Stimulated activated naive CD4-positive, alpha-beta T cell (primary cell): ENCODE data around the gene CLINT1.
A peak's percentile ranks its signal among the peaks of the same experiment; 100 is the strongest.

Source experiments
- DNase-seq, 6 experiments: peaks; one replicate each; lab custom pipeline; 2025; lab: John Stamatoyannopoulos, UW

CLINT1 gene

DNA sequence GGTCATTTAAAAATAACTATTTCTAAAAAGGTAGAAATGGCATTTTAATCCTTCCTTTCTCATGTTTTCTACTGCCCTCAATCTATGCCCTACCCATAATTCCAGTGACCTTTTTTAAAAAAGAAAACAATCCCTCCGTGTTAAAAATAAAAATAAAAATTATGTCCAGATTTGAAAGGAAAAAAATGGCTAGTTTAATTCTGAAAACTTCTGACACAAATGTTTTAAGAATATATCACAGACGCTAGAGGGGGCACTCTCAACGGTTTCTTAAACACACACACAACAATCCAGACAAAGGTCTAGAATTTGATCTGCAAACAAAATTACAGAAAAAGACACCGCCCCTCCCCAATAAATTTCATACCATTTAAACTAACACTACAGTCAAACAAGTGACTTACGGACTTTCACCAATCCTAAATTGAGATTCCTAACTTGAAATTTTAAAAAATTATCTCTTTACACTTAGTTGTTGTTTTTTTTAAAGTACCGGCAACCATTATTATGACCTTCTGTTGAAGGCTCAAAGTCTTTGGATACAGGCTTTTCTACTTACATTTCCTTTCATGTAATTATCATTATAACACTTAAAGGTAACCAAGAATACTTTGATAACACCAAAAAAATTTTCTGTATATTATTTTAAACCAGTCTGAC lies 38.2 kb downstream of the CLINT1 start:
- DNase-seq, result peak in 2 of 6 experiments; percentile 22 to 35

DNA sequence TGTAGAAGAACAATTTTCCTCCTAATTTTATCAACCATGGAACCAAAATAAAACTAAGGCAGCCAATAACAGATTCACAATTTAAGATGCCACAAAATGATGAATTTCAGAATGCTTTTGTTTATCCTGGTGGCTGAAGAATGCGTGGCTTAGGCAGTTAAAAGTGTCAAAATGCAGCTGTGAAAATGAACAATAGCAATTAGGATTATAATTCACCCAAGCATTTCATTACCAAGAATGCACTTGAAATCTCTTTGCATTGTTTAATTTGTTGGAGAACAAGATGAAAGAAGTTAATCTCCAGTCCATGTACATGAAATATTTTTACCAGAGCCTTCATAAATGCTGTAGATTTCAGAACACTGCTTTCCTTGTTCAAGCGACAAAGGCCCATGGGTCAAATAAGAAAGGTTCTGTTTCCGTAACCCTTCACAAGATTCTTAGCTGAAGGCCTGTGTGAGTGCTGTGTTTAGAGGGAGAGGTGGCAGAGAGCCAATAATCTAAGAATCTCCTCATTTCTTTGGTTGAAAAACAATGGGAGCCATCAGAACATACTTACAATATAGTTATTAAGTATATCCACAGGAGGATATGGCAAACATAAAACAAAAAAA lies 39.3 kb downstream of the CLINT1 start:
- DNase-seq, result no peak

DNA sequence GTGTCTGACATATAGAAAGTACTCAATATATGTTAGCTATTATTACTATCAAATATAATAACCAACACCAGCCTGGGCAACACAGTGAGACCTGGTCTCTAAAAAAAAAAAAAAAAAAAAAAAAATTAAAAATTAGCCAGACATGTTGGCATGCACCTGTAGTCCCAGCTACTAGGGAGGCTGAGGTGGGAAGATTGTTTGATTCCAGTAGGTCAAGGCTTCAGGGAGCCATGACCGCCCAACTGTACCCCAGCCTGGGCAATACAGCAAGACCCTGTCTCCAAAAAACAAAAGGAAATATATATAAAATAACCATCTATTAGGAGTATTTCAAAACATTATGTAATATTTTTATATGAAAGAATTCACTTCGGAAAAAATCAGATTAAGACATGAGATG lies 40.6 kb downstream of the CLINT1 start:
- DNase-seq, result no peak

DNA sequence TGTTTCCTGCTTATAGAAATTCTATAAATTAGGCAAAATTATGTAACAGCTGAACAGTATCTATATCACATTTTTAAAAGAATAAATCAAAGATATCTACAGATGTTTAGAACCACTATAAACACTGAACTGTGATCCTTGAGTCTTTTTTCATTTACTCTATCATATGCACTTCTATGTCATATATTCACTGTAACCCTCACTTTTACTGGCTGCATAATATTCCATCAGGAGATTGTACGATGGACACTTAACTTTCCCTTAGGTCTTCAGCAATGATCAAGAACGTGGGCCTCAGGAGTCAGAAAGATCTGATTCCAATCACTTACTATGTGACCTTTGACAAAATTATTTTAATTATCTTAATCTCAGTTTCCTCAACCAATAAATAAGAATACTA lies 41.0 kb downstream of the CLINT1 start:
- DNase-seq, result no peak

DNA sequence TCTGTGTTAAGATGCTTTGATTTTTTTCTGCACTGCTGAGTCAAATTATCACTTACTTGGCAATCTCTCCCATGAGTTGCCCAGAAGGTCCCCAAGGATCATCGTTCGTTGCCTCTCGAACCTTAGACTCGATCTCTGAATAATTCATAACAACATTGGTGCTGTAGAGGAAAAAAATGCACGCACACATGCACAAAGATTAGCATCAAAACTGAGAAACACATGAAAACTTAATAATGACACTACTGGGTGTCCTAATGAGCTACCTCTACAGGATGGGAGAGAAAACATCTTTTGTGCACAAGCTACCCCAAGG lies 41.6 kb downstream of the CLINT1 start:
- DNase-seq, result no peak

DNA sequence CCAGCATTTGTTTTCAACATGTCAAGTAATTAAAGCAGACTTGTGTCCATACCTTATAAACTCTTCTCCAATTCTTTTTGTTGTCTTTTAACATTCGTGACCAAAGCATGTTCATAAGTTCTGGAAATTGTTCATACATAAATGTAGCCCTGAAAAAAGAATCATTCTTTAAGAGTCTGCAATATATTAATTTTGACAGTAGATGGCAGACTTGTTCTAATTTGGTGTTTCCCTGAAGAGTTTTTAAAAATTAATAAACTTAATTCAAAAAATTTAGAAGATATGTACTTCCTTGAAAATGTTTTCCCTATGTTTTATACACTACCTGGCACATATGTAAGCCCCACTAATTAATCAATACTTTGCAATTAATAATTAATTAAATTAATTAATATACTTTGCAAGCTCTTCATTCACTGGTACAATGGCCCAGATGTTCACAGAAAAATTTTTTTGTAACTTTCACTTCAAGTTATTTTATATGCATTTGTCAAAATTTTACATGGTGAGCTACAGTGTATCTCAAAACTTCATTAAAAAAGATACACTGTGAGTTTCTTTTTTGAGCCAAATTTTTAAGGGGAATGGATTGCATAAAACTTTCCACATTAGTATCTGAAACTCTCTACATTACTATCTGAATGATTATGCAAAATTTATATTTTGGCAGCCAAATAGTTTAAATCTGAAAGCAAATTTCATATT lies 42.1 kb downstream of the CLINT1 start:
- DNase-seq, result peak in 2 of 6 experiments; percentile 34

DNA sequence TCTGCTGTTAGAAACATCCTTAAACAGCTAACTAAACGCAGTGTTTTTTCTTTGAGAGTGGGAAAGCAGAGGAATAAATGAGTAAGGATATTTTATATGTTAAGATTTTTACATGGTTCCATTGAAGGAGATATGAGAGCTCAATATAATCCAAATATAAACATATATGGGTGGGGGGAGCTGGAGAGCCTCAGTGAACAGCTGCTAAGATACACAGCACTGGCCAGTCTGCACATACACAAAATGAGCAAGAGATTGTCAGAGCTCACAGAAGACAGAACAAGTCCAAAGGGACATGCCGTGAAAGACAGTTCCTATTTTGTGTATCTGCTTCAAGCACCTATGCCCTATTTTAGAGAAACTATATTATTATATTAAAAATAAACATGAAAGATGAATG lies 46.9 kb downstream of the CLINT1 start:
- no peak for DNase-seq

DNA sequence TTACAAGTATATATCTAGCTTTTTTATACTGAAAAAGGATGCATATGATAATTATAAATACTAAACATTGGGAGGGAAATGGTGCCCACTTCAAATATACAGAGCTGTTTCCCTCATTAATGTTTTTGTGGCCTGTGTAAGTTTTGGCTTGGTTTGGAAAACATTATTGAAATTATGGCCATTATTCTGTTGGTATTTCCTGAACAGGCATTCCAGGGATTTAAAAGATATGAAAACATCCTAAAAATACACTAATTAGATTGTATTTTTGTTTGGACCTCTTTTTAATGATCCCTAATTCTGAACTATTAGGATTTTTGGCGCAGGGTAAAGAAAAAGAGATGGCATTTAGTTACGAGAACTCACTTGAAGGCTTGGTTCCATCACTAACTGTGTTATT lies 50.9 kb downstream of the CLINT1 start:
- no peak for DNase-seq

DNA sequence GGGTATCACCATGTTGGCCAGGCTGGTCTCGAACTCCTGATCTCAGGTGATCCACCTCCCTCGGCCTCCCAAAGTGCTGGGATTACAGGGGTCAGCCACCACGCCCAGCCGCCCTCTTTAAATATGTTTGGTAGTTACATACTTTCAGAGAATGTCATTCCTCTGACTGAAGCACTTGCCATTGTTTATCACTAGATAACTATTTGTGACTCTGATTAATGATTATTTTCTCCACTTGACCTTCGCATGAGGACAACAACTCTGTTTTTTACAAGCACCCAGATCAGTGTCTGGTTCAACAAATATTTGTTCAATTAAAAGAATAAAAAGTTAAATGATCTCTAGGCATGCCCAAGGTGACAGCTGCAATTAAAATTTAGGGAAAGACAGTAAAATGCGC lies 56.2 kb downstream of the CLINT1 start:
- no peak for DNase-seq

DNA sequence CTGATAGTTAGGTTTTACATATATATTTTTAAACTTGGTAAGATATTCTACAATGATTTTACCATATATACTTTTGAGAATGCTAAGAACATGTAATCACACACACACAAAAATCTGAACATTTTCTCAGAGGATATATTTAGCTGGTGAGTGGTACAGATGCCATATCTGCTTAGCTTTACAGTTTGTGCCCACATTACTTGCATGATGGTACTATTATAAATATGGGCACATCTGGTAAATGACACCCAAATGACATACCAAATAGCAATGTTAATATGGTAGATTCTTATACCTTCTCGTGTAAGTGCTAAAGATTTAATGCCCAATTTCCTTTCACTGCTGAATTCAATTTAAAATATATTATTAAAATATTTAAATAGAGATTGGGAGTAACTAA lies 58.8 kb downstream of the CLINT1 start:
- DNase-seq, result no peak

DNA sequence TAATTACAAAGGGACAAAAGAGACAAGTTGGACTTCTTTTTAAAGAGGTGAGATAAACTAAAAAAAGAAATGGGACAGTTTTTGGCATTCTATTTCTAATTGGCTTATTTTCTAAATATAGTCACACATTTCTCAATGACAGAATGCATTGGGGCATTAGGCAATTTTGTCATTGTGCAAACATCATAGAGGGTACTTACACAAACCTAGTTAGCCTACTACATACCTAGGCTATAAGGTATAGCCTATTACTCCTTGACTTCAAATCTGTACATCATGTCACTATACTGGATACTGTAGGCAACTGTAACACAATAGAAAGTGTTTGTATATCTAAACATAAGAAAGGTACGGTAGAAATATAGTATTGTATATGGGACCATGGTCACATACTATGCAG lies 59.4 kb downstream of the CLINT1 start:
- DNase-seq, result no peak

DNA sequence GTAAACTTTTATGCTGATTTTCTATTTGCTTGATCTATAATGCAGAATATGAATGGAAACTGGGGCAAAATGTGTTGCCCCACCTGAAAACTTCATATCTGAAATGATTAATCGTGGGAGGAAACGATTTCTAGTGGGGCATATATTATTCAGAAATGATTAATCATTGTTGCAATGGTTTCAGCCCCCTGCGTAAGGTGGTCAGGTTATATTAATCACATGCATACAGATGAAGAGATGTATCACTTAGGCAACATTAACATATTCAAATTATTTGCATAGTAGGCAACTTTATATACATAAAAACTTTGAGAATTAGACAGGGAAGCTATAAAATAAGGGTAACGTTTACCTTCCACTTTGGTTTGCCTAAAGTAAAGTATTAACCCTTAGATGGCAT lies 65.6 kb downstream of the CLINT1 start:
- no peak for DNase-seq

DNA sequence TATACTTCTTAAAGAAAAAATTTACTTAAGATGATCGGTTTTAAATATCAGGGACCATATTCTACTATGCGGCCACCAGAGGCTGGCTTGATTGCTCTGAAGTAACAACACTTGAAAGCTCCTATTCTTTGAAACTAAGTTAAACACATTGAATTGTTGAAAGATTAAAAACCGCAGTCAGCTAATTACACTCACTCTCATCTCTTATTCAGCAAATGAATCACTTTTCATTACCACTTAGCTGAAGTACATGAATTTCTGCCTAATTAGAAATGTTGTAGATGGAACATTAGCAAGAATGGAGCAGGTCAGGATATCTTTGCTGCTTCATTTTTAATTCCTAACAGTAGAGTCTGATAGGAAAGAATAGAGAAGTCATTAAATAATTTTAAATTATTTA lies 73.1 kb downstream of the CLINT1 start:
- no peak for DNase-seq

DNA sequence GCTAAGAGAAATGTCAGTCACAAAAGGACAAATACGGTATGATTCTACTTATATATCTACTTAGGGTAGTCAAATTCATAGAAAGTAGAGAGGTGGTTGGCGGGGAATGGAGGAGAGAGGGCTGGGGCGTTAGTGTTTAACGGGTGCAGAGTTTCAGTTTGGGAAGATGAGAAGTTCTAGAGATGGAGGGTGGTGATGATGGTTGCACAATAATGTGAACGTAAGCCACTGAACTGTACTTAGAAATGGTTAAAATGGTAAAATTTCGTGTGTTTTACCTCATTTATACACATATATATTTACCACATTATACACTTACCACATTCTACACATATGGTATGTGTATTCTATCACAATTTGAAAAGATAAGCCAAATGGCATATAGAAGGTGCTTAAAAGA lies 79.7 kb downstream of the CLINT1 start:
- DNase-seq, result no peak

DNA sequence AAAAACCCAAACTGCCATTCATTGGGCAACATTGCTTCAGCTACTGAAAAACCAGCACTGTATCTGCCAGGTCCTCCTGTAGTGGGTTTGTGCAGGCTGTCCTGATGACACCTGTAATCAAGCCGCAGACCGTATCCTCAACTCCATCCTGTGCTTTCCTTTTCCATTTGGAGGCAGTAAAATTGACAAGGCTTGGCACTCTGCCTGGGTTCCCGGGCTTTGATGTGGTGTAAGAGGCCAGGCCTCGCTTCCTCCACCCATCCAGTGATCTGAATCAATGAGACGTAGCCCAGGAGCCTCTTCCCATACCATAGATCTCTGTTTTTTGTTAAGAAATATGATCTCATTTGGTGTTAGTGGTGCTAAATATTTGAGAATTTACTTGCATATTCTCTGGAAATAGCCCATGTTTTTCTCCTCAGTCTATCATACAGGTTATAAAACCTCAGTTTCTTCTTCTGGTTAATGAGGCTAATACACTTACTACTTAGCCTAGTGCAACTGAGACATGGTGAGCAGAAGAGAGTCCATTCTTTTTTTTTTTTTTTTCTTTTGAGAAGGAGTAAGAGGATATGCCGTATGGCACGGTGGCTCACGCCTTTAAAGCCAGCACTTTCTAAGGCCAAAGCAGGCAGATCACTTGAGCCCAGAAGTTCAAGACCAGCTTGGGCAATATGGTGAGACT lies 80.7 kb downstream of the CLINT1 start:
- DNase-seq, result no peak

DNA sequence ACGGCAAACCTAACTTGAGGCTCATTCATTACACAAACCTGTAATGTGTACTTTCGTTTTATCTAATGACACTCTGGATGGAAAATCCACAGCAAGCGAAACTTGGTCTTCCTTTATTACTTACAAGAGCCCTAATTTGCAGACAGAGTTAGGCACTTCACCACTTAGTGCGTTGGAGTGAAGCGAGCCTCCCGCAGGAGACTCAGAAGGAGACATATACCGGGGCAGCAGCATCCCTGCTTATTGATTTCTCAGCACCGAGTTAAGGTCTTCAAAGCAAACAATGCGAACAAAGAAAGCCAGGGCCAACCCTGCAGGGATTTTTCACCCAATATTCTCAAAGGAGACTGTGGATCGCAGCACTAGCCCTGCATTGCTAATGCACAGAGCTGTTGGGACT lies 86.8 kb downstream of the CLINT1 start:
- DNase-seq, result no peak

DNA sequence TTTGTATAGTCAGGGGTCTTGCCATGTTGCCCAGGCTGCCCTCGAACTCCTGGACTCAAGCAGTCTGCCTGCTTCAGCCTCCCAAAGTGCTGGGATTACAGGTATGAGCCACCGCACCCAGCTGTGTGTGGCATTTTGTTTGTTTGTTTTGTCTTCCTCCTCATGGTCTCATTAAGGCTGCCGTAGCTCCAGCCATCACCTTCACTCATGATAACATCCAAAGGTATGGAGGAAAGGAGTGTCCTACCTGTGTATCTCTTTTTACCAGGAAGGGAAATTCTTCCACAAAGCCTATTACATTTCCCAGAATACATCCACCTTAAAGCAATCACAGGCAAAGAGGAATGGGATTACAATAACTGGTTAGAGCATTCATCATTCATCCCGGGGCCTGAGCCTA lies 88.3 kb downstream of the CLINT1 start:
- no peak for DNase-seq

DNA sequence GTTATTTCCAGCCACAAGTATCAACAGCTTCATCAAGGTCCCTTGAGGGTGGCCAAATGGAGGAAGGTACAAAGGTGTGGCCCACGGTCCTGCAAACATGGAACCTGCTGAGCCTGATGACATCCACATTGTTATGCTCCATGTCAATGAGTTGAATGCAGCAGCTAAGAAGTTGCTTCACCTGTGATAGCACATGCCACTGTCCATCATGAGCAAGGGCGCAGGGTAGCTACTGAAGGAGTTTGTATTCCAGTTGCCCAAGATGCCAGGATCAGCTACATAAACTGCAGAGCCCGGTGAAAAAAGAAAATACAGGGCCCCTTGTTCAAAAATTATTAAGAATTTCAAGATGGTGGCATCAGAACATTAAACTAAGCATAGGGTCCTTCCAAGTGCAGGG lies 91.3 kb downstream of the CLINT1 start:
- DNase-seq, result no peak

DNA sequence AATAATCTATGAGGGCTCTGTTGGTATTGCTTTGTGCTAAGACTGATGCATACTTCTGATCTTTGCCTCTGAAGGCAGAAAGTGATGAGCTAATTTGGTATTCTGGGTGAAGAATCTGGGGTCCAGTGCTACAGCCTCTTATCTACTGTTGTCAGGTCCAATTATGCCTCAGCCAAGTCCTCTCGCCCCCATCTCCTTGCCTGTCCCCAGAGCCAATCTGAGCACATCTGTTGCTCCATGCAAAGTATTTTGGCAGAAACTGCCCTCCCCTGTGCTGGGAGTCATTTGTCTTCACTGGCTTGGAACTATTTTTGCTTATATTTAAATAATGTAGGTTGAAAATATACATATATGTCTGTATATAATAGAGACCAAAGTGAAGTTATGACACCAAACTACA lies 92.0 kb downstream of the CLINT1 start:
- DNase-seq, result no peak

DNA sequence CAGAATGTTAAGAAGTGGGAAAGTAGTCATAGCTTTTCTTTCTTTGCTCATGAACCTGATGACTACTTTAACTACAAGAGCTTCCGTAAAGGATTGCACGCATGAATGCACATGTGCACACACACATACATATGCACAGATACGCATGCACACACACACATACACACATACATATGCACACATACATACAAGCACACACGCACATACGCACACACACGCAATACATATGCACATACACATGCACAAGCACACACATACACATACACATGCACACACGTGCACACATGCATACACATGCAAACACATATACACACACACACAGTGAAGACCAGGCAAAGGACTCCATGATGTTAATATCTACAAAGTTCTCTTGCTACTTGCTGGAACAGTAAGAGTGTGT lies 92.5 kb downstream of the CLINT1 start:
- no peak for DNase-seq

DNA sequence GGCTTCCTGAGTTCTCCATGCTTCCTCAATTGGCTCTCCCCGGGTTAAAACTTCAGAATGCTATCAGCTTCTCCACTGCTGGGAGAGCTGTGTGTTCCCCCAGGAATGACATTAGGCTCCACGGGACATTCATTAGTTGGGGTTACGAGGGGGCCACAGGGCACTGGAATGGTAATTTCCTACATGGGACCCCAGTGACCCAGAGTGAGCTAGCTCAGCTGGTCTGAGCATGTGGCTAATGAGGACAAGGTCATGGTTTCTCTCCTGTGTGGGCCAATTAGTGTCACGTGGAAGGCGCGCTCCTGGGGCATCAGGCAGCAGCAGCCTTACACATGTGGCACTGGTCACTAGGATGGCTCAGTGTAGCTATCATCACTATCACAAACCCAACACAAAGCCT lies 94.4 kb downstream of the CLINT1 start:
- no peak for DNase-seq

DNA sequence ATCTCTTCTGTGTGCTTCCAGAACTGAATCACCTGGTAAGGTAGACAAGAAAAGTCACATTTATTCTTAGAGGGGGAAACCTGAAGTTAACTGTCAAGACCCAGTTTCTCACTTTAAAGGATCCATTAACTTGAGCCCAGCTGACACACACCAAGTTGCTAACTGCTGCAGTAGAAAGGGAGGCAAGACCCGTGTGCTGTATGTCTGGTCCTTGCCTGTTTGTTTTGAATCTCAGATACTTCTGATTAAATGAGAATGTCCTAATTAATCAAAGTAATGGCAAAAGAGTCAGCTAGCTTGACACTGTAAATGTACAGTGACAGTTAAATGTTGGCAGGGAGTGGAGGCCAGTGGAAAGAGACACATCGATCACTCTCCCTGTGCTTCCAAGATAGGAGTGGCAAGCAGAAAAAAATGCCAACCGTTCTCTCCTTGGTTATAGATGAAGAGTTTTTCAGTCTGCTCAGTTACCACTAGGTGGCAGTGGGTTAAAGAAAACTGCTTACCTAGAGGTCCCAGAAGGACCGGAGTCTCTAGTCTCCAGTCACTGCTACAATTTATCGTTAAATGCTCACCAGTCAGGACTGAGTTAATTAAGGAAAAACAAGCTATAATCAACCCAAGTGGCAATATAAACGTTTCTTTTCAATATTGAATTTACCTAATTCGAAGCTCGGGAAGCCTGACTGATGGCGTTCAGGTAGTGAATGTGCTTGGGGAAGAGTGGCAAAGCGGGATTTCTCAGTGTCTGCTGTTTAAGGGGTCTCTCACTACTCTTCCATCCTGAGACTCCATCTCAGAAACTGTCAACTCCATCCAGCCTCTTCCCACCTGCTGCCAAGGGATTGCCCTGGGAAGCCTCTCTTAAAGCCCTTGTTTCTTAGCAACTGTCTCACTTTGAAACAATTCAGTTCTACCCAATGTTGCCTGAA lies 97.0 kb downstream of the CLINT1 start:
- peak in 2 of 6 experiments; percentile 26 to 44 for DNase-seq
